ENCODE measurements around the gene BSPRY.
A peak's percentile ranks its signal among the peaks of the same experiment; 100 is the strongest.
"Not testable (repeated sequence)": the region's sequence is repeated elsewhere in the genome, so short reads cannot be mapped to it uniquely, and the experiment has no call there.

BSPRY gene

DNA sequence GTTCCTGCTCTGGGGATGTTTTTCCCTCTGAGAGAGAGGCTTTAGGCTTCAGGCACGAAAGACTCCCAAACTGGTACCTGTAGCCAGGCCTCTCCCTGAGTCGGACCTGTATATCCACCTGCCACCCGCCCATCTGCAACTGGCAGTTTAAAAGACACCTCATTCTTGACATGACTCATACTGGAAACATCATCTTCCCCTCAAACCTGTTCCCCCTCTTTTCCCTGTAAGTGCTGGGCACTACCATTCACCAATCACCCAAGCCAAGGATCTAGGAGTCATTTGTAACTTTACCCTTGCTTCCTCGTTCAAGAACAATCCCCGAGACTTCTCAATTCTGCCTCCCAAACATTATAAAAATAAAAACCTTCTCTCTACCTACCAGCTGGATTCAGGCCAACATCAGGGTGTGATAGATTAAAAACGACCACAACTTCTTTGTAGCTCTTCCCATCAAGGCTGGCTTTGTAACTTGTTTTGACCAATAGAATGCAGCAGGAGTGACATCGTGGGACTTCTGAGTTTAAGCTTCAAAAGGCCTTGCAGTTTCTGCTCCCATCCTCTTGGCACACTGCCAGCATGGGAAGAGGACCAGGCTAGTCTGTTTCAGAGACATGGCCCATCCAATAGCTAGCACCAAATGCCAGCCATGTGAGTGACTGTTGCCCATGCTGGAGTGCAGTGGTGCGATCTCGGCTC lies 7.5 kb upstream of the BSPRY start:
- peak; percentile 39 for DNase-seq (ENCODE audit: low spot score)

DNA sequence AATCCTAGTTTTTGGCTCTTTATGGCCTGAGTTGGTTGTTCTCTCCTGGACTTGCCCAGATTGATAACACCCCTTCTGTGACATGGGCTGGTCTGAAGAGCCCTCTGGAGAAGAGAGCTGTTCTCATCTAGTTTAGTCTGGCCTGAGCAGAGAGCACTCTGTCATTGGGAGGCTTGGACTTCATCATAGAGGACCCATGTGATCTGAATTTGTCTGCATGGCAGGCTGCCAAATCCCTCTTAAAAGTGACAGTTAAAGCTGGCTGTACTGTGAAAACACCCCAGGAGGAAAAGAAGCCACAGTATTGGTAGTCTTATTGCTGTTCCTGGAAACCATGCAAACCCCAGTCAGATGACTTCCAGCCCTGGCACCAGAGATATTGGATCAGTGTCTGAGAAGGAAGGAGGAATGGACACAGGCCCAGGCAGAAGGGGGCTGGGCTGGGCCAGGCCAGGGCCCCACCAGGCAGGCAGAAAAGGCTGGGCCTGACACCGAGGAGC lies 5.6 kb upstream of the BSPRY start:
- DNase-seq (ENCODE audit: low spot score), result no peak

DNA sequence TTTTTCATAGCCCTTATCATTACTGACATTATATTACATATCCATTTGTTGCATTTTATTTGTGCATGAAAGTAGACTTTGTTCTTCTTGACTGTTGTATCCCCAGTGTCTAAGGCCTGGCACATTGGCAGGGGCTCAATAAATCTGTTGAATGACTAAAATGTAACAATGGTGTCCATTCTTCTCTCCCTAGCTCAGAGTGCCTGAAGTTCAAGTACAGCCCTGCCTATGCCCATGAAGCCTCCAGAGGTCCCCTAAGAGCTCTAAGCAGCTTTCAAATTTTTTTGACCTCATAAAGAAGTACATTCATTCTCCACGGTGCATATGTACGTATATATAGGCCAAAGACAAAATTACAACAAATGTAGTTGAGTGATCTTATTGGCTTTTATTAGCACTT lies 4.2 kb upstream of the BSPRY start:
- no peak for DNase-seq (ENCODE audit: low spot score)

DNA sequence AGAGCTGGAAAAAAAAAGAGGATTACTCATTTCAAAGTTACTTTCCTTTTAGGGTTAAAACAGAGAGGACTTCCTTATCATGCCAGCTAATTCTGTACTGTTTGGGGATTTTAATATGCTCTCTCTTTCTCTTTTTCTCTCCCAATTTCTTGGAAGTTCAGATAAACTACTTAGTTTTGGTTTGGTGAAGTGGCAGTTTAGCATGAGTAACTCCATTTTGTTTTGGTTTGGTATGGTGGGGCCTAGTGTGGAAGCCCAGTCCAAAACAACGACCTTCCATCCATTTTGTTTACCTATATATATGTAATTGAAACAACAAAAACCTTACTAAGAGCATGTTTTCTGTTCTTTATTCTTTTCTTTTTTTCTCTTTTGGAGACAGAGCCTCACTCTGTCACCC lies 3.7 kb upstream of the BSPRY start:
- DNase-seq (ENCODE audit: low spot score), result no peak

DNA sequence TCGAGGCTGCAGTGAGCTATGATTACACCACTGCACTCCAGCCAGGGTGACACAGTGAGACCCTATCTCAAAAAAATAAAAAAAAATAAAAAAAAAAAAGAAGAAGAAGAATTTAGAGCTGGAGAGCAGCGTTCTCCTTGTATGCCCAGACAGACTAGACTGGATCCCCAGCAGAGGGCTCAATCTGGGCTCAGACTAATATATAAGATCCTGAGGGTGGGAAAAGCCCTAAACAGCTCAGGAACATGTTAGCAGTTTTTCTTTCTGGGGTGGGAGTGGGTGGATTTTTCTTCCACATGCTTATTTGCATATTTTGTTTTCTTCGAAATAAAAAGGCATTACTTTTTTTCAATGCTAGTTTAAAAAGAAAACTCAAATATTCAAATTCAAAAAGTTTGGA lies 904 bp upstream of the BSPRY start:
- DNase-seq (ENCODE audit: low spot score), result no peak

DNA sequence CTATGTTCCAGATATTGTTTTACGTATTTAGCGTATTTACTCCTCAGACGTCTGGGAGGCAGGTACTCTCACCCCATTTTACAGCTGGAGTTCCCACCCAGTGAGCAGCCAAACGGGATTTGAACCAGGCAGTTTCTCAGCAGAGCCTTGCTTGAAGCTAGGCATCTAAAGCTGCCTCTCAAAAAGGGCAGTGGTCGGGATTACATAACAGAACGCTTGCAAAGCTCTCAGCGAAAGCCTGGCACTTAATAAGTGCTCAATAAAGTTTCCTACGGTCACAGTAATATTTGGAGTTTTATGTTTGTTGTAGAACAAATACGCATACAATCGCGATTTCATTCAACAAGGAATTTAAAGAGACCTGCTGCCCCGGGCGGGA lies 286 bp upstream of the BSPRY start:
- no peak for DNase-seq (ENCODE audit: low spot score)

DNA sequence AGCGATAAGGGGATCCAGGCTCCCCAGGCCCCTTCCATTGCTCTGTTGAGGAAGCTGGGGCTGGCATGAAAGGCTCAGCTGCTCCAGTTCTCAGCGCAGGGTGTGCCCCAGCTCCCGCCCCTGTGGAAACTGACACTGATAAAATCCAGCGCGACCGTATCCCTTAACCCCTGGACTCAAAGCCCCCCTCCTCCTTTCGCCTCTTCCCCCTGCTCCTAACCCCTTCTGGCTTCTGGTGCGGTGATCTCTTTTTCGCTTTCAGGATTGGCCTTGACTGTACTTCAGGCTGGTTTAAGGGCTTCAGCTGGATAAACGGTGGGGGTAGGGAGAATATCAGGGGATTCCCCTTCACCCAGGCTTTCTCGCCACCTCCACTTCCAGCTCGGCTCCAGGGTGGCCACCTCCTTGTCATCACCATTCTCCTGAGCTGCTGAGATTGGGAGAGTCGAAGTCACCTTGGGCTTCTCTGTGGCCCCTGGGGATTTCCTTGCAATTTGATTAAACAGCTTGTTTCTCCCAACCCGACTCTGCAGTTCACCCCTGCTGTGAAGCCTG lies 843 bp downstream of the BSPRY start:
- DNase-seq (ENCODE audit: low spot score), result no peak

DNA sequence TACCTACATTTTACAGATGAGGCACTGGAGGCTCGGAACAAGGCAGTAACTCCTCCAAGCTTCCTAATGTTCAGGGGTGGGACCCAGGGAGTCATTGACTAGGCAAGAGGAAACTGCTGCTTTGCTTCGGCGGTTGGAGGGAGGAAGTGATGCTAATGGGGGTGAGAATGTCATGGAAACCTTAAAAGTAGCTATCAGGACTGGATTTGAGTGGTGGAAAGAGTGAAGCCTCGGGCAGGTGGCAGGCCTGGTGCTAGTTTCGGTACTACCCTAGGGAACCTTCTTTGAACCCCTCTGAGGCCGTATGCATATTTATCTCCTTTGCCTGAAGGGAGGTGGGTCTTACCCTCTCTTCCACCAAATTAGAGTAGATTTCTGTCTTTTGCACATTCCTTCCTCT lies 1.6 kb downstream of the BSPRY start:
- DNase-seq (ENCODE audit: low spot score), result peak; percentile 18

DNA sequence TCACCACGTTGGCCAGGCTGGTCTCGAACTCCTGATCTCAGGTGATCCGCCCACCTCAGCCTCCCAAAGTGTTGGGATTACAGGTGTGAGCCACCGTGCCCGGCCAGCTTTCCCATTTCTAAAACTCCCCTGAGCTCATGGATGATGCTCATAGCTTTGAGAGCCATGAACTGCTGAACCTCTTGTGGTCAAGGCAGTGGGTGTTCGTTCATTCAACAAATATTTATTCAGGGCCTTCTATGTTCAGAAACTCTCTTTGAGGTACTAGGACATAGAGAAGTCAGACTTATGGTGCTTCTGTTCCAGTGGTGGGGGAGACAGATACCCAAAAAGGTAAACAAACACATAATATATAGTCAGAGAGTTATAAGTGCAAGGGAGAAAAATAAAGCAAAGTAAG lies 2.7 kb downstream of the BSPRY start:
- DNase-seq (ENCODE audit: low spot score), result no peak

DNA sequence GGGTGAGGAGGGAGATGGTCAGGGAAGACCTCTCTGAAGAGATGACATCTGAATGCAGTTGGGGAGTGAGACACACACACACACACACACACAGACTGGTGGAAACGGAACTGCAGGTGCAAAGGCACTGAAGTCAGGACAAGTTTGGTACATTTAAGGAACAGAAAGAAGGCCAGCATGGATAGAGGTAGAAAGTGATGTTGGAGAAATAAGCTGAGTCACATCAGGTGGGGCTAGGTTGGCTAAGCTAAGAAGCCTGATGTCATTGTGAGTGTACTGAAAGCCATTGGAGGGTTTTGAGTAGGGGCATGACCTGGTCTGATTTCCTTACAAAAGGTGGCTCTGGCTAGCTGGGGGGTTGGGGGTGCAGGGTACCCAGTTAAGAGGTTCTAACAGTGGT lies 3.1 kb downstream of the BSPRY start:
- no peak for DNase-seq (ENCODE audit: low spot score)

DNA sequence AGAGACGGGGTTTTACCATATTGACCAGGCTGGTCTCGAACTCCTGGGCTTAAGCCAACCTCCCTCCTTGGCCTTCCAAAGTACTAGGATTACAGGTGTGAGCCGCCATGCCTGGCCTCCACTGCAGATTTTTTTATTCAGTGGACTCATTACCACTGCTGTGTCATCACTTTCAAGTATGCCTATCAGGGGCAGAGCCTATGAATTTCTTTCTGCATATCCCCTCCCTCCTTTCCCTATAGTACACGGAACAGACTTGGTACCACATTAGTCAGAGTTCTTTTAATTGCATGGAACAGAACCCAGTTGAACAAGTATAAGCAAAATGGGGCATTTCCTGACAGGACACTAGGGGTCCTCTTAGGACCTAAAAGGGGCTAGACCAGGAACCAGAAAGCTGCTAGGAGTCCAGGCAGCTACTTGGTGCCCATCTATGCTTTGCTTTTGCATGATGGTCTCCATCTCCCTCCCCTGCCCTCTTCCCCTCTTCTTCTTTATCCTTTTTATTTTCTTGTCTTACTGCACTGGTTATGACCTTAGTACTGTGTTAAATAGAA lies 5.8 kb downstream of the BSPRY start:
- DNase-seq (ENCODE audit: low spot score), result no peak

DNA sequence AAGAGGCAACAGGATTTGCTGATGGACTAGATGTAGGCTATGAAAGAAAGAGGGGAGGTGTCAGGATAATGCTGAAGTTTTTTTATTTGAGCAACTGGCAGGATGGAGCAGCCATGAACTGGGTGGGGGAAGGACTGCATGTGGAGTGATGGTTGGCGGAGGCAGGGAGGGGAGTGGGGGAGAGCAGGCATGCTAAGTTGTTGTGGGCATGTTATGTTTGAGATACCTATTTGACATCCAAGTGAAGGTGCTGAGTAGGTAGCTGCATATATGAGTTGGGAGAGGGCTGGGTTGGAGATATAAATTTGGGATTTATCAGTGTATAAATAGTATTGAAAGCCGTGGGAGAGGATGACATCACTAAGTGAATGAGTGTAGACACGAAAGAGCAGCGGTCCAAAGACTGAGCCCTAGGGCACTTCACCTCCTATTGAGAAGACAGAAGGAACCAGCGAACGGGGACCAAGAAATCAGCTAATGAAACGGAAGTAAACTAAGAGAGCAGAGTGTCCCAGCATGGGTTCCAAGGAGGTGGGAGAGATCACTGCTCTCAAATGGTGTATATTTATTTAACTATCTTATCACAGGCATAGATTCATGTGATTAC lies 7.4 kb downstream of the BSPRY start:
- DNase-seq (ENCODE audit: low spot score), result no peak

DNA sequence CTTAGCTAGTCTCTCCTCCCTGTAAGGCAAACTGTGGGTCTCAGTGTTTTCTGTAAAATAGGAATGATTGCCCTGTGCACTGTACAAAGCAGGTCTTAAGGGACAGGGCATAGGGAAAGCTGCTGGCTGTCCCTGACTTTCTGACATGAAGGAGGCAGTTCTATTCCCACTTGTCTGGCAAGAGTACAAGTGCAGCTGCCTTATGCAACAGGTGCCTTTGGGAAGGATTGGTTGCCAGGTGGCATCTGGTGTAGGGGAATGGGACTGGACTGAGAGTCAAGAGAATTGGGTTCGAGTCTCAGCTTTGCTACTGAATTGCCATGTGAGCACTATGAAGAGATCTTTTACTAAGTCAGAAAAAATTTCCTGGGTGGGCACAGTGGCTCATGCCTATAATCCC lies 10.0 kb downstream of the BSPRY start:
- DNase-seq (ENCODE audit: low spot score), result no peak

DNA sequence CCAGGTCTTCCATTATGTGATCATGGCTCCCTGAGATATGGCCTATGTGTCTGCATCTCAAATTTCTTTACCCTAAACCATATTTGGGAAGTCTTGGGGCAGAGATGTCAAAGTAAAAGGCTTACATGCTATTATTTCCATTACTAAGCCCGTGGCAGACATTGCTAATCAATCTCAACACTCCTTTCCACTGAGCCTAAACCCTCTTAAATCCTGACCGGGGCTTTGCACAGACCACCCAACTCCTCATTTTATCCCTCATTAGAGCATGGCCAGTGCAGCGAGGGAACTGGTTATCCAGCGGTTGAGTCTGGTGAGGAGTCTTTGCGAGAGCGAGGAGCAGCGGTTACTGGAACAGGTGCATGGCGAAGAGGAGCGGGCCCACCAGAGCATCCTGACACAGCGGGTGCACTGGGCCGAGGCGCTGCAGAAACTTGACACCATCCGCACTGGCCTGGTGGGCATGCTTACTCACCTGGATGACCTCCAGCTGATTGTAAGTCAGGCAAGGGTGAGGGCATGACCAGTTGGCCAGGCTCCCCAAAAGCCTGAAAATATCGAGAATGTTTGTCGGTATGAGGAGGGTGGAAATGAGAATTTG lies 11.0 kb downstream of the BSPRY start:
- no peak for DNase-seq (ENCODE audit: low spot score)

DNA sequence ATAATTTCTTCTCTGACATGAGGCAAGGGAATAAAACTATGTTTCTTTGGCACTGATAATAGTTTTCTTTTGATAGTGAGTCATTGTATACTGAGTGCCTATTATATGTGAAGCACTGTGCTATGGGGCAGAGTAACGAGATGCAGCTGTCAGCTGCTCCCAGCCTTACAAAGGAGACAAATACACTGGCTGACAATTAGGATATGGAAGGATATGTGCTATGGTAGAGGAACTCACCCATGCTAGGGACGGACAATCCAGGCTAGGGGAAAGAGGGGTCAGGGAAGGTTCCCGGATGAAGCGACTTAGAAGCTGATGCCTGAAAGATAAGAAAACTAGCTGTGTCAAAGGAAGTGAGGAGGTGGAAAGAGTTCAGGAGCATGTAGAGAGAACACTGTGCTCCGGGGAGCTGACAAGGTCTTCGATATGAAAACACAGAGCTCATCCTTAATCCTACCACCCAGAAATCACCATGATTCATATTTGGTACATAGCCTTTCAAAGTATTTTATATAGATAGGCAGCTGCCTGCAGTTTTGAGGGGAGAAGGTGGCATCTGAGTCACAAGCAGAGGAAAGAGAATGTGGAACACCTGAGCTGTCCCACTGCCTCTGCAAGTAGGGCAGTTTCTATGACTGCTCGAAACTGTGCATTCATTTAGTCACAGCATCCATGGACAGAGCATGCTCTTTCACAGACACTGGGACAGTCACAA lies 12.1 kb downstream of the BSPRY start:
- no peak for DNase-seq (ENCODE audit: low spot score)

DNA sequence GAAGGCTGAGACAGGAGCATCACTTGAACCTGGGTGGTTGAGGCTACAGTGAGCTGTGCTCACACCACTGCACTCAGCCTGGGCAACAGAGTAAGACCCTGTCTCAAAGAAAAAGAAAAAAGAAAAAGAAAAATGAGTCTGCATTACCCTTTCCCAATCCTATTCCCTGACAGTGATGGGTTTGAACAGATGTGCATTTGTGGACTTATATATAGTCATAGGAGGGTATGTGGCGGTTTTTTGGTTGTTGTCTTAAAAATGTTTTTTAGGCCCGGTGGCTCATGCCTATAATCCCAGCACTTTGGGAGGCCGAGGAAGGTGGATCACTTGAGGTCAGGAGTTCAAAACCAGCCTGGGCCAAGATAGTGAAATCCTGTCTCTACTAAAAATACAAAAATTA lies 14.0 kb downstream of the BSPRY start:
- DNase-seq (ENCODE audit: low spot score), result no peak

DNA sequence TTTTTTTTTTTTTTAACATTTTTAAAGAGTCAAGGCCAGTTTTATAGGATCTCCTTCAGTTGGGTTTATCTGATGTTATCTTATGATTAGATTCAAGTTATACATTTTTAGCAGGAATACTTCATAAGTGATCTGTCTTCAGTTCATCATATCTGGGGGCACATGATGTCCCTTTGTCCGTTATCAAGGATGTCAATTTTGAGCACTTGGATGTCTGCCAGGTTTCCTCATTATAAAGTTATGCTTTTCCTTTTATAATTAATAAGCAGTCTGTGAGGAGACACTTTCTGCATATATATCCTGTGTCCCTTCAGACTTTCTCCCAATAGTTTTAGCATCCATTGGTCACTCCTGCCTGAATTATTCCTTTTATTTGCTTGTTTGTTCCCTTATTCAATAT lies 15.6 kb downstream of the BSPRY start:
- DNase-seq (ENCODE audit: low spot score), result no peak

DNA sequence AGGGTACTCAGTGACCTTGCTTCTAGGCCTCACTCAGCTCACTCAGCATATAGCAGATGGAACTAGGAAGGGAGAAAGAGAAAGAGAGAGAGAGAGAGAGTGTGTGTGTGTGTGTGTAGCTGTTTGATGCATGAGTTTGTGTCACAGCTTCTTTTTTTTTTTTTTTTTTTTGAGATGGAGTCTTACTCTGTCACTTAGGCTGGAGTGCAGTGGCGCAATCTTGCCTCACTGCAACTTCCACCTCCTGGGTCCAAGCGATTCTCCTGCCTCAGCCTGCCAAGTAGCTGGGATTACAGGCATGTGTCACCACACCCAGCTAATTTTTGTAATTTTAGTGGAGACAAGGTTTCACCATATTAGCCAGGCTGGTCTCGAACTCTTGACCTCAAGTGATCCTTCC lies 16.3 kb downstream of the BSPRY start:
- DNase-seq (ENCODE audit: low spot score), result not testable (repeated sequence)

DNA sequence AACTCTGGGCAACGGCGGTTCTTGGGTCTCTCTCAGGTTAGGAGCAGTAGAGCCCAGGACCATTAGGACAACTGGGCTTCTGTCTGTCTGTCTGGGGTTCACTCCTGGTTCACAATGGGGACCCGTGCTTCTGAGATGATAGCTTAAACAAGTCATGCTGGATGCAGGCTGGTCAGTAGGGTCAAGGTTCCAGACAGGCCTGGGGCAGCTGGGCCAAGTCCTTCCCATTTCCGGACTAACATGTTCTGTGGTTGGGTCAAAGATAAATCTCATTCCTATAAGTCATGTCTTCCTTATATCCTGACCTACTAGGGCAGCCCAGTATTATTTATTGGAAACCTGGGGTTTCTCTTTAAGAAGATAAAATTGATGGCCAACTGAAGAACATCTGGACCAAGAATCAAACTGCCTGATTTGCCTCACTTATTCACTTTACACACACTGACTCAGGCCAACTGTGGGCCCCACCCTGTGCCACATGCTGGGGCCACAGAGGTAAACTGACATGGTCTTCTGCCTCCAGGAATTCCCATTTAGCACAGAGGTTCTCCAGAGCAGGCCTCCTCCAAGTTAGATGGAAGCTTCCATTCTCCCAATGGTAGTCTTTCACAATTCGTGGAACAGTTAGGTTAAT lies 19.1 kb downstream of the BSPRY start:
- no peak for DNase-seq (ENCODE audit: low spot score)

DNA sequence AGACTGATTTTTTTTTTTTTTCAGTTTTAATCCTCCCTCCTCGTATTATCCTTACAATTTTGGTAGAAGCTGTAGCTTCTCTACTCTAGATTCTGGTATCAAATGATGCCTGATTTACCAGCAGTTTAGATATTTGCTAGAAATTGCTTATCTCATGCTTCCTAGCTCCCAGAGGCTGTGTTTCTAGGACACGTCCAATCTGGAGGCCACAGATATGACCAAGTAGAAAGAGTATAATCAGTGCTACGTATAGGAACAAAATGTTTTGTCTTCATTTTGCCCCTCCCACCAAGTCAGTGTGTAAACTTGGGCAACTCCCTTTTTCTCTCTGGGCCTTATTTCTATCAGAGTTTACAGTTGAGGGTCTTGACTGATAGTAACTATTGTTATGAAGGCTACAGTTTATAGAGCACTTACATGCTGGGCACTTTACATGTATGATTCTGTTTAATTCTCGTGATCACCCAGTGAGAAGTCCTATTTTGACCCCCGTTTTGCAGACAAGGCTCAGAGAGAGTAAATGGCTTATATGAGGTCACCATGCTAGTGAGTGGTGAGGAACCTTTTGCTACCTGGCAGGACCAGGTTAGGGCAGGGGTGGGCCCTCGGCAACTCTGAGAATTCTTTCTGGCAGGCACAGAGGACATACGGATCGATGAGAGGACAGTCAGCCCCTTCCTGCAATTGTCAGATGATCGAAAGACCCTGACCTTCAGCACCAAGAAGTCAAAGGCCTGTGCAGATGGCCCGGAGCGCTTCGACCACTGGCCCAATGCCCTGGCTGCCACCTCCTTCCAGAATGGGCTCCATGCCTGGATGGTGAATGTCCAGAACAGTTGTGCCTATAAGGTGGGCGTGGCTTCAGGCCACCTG lies 19.9 kb downstream of the BSPRY start:
- no peak for DNase-seq (ENCODE audit: low spot score)

DNA sequence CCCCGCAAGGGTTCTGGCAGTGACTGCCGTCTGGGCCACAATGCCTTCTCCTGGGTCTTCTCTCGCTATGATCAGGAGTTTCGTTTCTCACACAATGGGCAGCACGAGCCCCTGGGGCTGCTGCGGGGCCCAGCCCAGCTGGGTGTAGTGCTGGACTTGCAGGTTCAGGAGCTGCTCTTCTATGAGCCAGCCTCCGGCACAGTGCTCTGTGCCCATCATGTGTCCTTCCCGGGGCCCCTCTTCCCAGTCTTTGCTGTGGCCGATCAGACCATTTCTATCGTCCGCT lies 20.5 kb downstream of the BSPRY start:
- DNase-seq (ENCODE audit: low spot score), result no peak

Measured in CD4-positive, alpha-beta T cell treated with Interleukin-6 at 100 ng/mL for 8 hours (primary cell).